WTC11 (cell line): Measurements from ENCODE around the gene MTFP1. TPM values are rescaled to one million over a fixed set of nuclear protein-coding genes. Genes with fewer than 3 reads are reported as not detected.

ENCODE experiments used
- ATAC-seq: fragments of 200-7000 bp; cut with Tn5 transposase; 2 replicates; pipeline ENCODE4 v1.10.0; 2021; ENCODE audit warnings: mild to moderate bottlenecking, moderate library complexity
- CTCF ChIA-PET: fragments of 300-600 bp; sonication (Branson Sonifier 250); formaldehyde crosslinking; loops from one replicate; lab custom pipeline; 2021; ENCODE audit warnings: antibody characterized with exemption; lab: Charles Lee
- POLR2A ChIA-PET: fragments of 350-600 bp; sonication (Branson Sonifier 250); formaldehyde crosslinking; loops from one replicate; lab custom pipeline; 2021; ENCODE audit warnings: antibody characterized with exemption; lab: Charles Lee
- DNase-seq: peaks from one replicate; pipeline ENCODE4 v3.0.0; 2021; ENCODE audit warnings: low spot score
- H3K27ac Mint-ChIP-seq: 2 replicates; pipeline ENCODE4 v1.8.0; 2021; ENCODE audit warnings: mixed read lengths
- H3K27me3 Mint-ChIP-seq: 2 replicates; pipeline ENCODE4 v1.8.0; 2021; ENCODE audit warnings: low read depth, mild to moderate bottlenecking, moderate library complexity, mixed read lengths
- H3K36me3 Mint-ChIP-seq: 2 replicates; pipeline ENCODE4 v1.8.0; 2021; ENCODE audit warnings: mixed read lengths
- H3K4me1 Mint-ChIP-seq: 2 replicates; pipeline ENCODE4 v1.8.0; 2022; ENCODE audit warnings: mixed read lengths
- H3K4me3 Mint-ChIP-seq: 2 replicates; pipeline ENCODE4 v1.8.0; 2021; ENCODE audit warnings: mild to moderate bottlenecking, moderate library complexity, mixed read lengths
- H3K9me3 Mint-ChIP-seq: 2 replicates; pipeline ENCODE4 v1.8.0; 2021; ENCODE audit warnings: mixed read lengths
- CBFB ChIP-seq: sonication (generic); formaldehyde crosslinking; IDR thresholded peaks from 2 replicates; pipeline ENCODE4 v1.8.1; 2022; ENCODE audit warnings: mild to moderate bottlenecking, low read depth, missing genetic modification reagents
- FOXP1 ChIP-seq: sonication (generic); formaldehyde crosslinking; IDR thresholded peaks from 2 replicates; pipeline ENCODE4 v1.8.0; 2022; ENCODE audit warnings: missing genetic modification reagents, mild to moderate bottlenecking, moderate library complexity, borderline replicate concordance
- HMGA2 ChIP-seq: fragments of 250-450 bp; sonication (Bioruptor Pico); IDR thresholded peaks from 2 replicates; pipeline ENCODE4 v1.4.0; 2021; ENCODE audit warnings: mild to moderate bottlenecking, moderate library complexity
- MXD4 ChIP-seq: fragments of 250-450 bp; sonication (Bioruptor Pico); IDR thresholded peaks from 2 replicates; pipeline ENCODE4 v1.8.0; 2021; ENCODE audit warnings: mild to moderate bottlenecking, moderate library complexity, borderline replicate concordance
- NR2C2 ChIP-seq: sonication (generic); formaldehyde crosslinking; IDR thresholded peaks from 2 replicates; pipeline ENCODE4 v1.8.0; 2022; ENCODE audit warnings: mild to moderate bottlenecking, missing genetic modification reagents
- PRRX2 ChIP-seq: fragments of 250-450 bp; sonication (Bioruptor Pico); IDR thresholded peaks from 2 replicates; pipeline ENCODE4 v1.8.0; 2021; ENCODE audit warnings: mild to moderate bottlenecking
- SMAD4 ChIP-seq: sonication (generic); formaldehyde crosslinking; IDR thresholded peaks from 2 replicates; pipeline ENCODE4 v1.8.0; 2022; ENCODE audit warnings: mild to moderate bottlenecking, missing genetic modification reagents
- SOX15 ChIP-seq: fragments of 250-450 bp; sonication (Bioruptor Pico); IDR thresholded peaks from 2 replicates; pipeline ENCODE4 v1.9.0; 2021; ENCODE audit warnings: mild to moderate bottlenecking
- SP1 ChIP-seq: sonication (generic); formaldehyde crosslinking; conservative IDR thresholded peaks from 2 replicates; pipeline ENCODE4 v1.8.1; 2022; ENCODE audit warnings: missing genetic modification reagents
- TEAD4 ChIP-seq: sonication (generic); formaldehyde crosslinking; IDR thresholded peaks from 2 replicates; pipeline ENCODE4 v1.8.0; 2022; ENCODE audit warnings: mild to moderate bottlenecking, missing genetic modification reagents
- TP53 ChIP-seq: sonication (generic); formaldehyde crosslinking; IDR thresholded peaks from 2 replicates; pipeline ENCODE4 v1.8.1; 2023; ENCODE audit warnings: mild to moderate bottlenecking, missing genetic modification reagents
- ZNF121 ChIP-seq: sonication (generic); formaldehyde crosslinking; IDR thresholded peaks from 2 replicates; pipeline ENCODE4 v1.8.0; 2023; ENCODE audit warnings: missing genetic modification reagents
- ZNF317 ChIP-seq: sonication (generic); formaldehyde crosslinking; IDR thresholded peaks from 2 replicates; pipeline ENCODE4 v1.8.1; 2023; ENCODE audit warnings: low read depth, mild to moderate bottlenecking, moderate library complexity, missing genetic modification reagents, borderline replicate concordance
- total RNA-seq: library from RNA; stranded (reverse); gene quantifications from 3 replicates; pipeline ENCODE4 v1.2.3, GENCODE V29; 2021
- TF ChIP-seq, protein P1 (sequence below): sonication (generic); formaldehyde crosslinking; IDR thresholded peaks from 2 replicates; pipeline ENCODE4 v1.8.0; 2022; ENCODE audit warnings: mild to moderate bottlenecking, missing genetic modification reagents
- TF ChIP-seq, protein P2 (sequence below): fragments of 250-450 bp; sonication (Bioruptor Pico); IDR thresholded peaks from 2 replicates; pipeline ENCODE4 v1.9.0; 2021; ENCODE audit warnings: mild to moderate bottlenecking
- TF ChIP-seq, protein P3 (sequence below): sonication (generic); formaldehyde crosslinking; IDR thresholded peaks from 2 replicates; pipeline ENCODE4 v1.8.1; 2023; ENCODE audit warnings: mild to moderate bottlenecking, missing genetic modification reagents
- TF ChIP-seq, protein P4 (sequence below): sonication (generic); formaldehyde crosslinking; IDR thresholded peaks from 2 replicates; pipeline ENCODE4 v1.8.0; 2023; ENCODE audit warnings: missing genetic modification reagents, mild to moderate bottlenecking, borderline replicate concordance
- TF ChIP-seq, protein P5 (sequence below): fragments of 250-450 bp; sonication (Bioruptor Pico); IDR thresholded peaks from 2 replicates; pipeline ENCODE4 v1.9.0; 2021; ENCODE audit warnings: mild to moderate bottlenecking
- TF ChIP-seq, protein P6 (sequence below): sonication (generic); formaldehyde crosslinking; conservative IDR thresholded peaks from 2 replicates; pipeline ENCODE4 v1.8.1; 2023; ENCODE audit warnings: mild to moderate bottlenecking, low read depth, missing genetic modification reagents, moderate library complexity
- TF ChIP-seq, protein P7 (sequence below): fragments of 250-450 bp; sonication (Bioruptor Pico); IDR thresholded peaks from 2 replicates; pipeline ENCODE4 v1.9.0; 2021; ENCODE audit warnings: moderate library complexity, mild to moderate bottlenecking, inconsistent platforms, borderline replicate concordance

Gene MTFP1
- total RNA-seq, 1 experiment from 2014 or later = 75.0 TPM

DNA sequence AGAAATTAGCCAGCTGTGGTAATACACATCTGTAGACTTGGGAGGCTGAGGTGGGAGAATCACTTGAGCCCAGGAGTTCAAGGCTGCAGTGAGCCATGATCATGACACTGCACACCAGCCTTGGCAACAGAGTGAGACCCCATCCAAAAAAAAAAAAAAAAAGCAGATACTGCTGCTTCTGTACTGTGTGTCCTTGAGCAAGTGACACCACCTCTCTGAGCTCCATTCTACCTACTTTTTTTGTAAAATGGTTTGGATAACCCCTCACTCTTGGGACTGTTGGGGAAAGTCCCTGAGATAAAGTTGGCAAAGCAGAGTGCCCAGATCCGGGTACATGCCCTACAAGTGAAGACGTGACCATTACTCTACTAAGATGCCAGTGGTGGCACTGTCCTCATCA is 43.6 kb downstream of the MTFP1 start:
- no peaks in the 10 kb centered on the region for H3K4me1 Mint-ChIP-seq
- no peak for ATAC-seq
- peaks cover 5% of the 10 kb centered on the region; the same call in 1 of the 2 replicates for H3K9me3 Mint-ChIP-seq
- POLR2A ChIA-PET = no interaction called here
- no peak overlapping the region for H3K27ac Mint-ChIP-seq
- H3K27me3 Mint-ChIP-seq = peaks cover 8% of the 10 kb centered on the region
- no peak overlapping the region for H3K4me3 Mint-ChIP-seq
- no peak for DNase-seq
- no peaks in the 10 kb centered on the region for H3K36me3 Mint-ChIP-seq
- CTCF ChIA-PET = no interaction called here
- TF ChIP-seq, protein P1, sequence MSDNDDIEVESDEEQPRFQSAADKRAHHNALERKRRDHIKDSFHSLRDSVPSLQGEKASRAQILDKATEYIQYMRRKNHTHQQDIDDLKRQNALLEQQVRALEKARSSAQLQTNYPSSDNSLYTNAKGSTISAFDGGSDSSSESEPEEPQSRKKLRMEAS (CRISPR knock-in tag) = no peak
- no peak for TF ChIP-seq PRRX2 (CRISPR knock-in tag)
- TF ChIP-seq, protein P2, sequence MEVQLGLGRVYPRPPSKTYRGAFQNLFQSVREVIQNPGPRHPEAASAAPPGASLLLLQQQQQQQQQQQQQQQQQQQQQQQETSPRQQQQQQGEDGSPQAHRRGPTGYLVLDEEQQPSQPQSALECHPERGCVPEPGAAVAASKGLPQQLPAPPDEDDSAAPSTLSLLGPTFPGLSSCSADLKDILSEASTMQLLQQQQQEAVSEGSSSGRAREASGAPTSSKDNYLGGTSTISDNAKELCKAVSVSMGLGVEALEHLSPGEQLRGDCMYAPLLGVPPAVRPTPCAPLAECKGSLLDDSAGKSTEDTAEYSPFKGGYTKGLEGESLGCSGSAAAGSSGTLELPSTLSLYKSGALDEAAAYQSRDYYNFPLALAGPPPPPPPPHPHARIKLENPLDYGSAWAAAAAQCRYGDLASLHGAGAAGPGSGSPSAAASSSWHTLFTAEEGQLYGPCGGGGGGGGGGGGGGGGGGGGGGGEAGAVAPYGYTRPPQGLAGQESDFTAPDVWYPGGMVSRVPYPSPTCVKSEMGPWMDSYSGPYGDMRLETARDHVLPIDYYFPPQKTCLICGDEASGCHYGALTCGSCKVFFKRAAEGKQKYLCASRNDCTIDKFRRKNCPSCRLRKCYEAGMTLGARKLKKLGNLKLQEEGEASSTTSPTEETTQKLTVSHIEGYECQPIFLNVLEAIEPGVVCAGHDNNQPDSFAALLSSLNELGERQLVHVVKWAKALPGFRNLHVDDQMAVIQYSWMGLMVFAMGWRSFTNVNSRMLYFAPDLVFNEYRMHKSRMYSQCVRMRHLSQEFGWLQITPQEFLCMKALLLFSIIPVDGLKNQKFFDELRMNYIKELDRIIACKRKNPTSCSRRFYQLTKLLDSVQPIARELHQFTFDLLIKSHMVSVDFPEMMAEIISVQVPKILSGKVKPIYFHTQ (CRISPR knock-in tag) = no peak
- TF ChIP-seq NR2C2 (CRISPR knock-in tag) = no peak
- TF ChIP-seq CBFB (CRISPR knock-in tag) = no peak
- TF ChIP-seq, protein P3, sequence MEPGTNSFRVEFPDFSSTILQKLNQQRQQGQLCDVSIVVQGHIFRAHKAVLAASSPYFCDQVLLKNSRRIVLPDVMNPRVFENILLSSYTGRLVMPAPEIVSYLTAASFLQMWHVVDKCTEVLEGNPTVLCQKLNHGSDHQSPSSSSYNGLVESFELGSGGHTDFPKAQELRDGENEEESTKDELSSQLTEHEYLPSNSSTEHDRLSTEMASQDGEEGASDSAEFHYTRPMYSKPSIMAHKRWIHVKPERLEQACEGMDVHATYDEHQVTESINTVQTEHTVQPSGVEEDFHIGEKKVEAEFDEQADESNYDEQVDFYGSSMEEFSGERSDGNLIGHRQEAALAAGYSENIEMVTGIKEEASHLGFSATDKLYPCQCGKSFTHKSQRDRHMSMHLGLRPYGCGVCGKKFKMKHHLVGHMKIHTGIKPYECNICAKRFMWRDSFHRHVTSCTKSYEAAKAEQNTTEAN (CRISPR knock-in tag) = no peak
- TF ChIP-seq ZNF317 (CRISPR knock-in tag) = no peak
- TF ChIP-seq SP1 = no peak
- TF ChIP-seq, protein P4, sequence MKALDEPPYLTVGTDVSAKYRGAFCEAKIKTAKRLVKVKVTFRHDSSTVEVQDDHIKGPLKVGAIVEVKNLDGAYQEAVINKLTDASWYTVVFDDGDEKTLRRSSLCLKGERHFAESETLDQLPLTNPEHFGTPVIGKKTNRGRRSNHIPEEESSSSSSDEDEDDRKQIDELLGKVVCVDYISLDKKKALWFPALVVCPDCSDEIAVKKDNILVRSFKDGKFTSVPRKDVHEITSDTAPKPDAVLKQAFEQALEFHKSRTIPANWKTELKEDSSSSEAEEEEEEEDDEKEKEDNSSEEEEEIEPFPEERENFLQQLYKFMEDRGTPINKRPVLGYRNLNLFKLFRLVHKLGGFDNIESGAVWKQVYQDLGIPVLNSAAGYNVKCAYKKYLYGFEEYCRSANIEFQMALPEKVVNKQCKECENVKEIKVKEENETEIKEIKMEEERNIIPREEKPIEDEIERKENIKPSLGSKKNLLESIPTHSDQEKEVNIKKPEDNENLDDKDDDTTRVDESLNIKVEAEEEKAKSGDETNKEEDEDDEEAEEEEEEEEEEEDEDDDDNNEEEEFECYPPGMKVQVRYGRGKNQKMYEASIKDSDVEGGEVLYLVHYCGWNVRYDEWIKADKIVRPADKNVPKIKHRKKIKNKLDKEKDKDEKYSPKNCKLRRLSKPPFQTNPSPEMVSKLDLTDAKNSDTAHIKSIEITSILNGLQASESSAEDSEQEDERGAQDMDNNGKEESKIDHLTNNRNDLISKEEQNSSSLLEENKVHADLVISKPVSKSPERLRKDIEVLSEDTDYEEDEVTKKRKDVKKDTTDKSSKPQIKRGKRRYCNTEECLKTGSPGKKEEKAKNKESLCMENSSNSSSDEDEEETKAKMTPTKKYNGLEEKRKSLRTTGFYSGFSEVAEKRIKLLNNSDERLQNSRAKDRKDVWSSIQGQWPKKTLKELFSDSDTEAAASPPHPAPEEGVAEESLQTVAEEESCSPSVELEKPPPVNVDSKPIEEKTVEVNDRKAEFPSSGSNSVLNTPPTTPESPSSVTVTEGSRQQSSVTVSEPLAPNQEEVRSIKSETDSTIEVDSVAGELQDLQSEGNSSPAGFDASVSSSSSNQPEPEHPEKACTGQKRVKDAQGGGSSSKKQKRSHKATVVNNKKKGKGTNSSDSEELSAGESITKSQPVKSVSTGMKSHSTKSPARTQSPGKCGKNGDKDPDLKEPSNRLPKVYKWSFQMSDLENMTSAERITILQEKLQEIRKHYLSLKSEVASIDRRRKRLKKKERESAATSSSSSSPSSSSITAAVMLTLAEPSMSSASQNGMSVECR (CRISPR knock-in tag) = no peak
- no peak for TF ChIP-seq MXD4 (CRISPR knock-in tag)
- TF ChIP-seq FOXP1 = no peak

DNA sequence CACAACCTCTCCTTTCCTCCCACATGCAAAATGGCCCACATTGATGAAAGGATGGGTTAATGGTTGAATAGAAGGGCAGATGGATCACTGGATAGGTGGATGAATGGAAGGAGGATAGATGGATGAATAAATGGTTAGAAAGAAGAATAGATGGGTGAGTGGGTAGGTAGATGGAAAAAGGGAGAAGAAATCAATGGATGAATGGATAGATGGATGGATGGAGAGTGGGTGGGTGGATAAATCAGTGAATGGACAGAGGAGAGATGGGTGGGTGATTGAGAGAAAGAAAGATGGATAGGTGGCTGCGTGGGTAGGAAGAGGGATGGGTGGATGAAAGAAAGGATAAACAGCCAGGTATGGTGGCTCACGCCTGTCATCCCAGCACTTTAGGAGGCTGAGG is 45.1 kb downstream of the MTFP1 start:
- Mint-ChIP-seq H3K9me3 (no peaks in the 10 kb centered on the region), H3K36me3 (no peaks in the 10 kb centered on the region), H3K27me3 (peaks cover 5% of the 10 kb centered on the region), H3K4me3 (no peak overlapping the region), H3K4me1 (no peaks in the 10 kb centered on the region), H3K27ac (no peak overlapping the region)
- ATAC-seq = no peak
- DNase-seq = no peak
- ChIA-PET POLR2A (no interaction called here), CTCF (no interaction called here)
- TF ChIP-seq HMGA2 = no peak
- TF ChIP-seq, protein P5, sequence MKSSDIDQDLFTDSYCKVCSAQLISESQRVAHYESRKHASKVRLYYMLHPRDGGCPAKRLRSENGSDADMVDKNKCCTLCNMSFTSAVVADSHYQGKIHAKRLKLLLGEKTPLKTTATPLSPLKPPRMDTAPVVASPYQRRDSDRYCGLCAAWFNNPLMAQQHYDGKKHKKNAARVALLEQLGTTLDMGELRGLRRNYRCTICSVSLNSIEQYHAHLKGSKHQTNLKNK (CRISPR knock-in tag) = no peak
- no peak for TF ChIP-seq TEAD4 (CRISPR knock-in tag)
- TF ChIP-seq SOX15 = no peak
- no peak for TF ChIP-seq ZNF121 (CRISPR knock-in tag)
- TF ChIP-seq SMAD4 (CRISPR knock-in tag) = no peak
- TF ChIP-seq, protein P6, sequence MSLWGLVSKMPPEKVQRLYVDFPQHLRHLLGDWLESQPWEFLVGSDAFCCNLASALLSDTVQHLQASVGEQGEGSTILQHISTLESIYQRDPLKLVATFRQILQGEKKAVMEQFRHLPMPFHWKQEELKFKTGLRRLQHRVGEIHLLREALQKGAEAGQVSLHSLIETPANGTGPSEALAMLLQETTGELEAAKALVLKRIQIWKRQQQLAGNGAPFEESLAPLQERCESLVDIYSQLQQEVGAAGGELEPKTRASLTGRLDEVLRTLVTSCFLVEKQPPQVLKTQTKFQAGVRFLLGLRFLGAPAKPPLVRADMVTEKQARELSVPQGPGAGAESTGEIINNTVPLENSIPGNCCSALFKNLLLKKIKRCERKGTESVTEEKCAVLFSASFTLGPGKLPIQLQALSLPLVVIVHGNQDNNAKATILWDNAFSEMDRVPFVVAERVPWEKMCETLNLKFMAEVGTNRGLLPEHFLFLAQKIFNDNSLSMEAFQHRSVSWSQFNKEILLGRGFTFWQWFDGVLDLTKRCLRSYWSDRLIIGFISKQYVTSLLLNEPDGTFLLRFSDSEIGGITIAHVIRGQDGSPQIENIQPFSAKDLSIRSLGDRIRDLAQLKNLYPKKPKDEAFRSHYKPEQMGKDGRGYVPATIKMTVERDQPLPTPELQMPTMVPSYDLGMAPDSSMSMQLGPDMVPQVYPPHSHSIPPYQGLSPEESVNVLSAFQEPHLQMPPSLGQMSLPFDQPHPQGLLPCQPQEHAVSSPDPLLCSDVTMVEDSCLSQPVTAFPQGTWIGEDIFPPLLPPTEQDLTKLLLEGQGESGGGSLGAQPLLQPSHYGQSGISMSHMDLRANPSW = no peak
- TF ChIP-seq, protein P7, sequence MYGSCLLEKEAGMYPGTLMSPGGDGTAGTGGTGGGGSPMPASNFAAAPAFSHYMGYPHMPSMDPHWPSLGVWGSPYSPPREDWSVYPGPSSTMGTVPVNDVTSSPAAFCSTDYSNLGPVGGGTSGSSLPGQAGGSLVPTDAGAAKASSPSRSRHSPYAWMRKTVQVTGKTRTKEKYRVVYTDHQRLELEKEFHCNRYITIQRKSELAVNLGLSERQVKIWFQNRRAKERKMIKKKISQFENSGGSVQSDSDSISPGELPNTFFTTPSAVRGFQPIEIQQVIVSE (CRISPR knock-in tag) = no peak
- no peak for TF ChIP-seq TP53 (CRISPR knock-in tag)
- TF ChIP-seq, all 79 proteins: peak for 0
